Stimulated activated CD8-positive, alpha-beta memory T cell treated with anti-CD3 and anti-CD28 coated beads, Interleukin-15, amount 100 ng/mL, for 48 hours (primary cell): ENCODE data around the gene ZNF800.

ENCODE experiments used
- DNase-seq, 2 donors: peaks; one replicate each; pipeline ENCODE4 v3.0.0-alpha.2; 2020; ENCODE audit warnings: low read depth in 2 of 2

ZNF800 gene

GRCh38 chr7:127390817-127391590 lies 1.5 kb downstream of the ZNF800 start:
- no peak for DNase-seq

DNA sequence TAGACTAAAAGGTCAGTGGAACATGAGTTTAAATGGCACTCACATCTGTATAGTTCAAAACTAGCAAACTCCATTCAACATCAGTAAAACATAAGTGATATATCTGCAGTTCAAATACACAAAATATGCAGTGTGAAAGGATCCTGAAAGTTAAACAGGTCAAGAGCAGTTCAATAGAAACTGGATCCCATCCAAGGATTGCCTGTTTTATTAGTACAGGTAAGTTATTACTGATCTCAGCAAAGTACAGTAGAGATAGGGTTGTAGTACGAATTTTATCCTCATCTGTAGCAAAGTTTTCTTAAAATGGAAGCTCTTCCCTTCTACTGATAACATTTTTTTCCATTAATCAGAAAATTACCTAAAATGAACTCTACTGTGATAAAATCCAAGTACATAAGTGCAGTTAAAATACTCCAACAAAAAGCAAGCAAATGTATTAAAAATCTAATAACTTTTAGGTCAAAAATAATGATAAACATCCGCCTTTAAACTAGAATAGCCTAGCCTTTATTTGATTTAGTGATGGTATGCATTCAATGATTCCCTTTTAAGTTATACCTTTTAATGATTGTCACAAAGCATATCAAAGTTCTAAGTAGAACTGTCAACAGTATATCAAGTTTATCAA lies 2.2 kb downstream of the ZNF800 start:
- DNase-seq = no peak

GRCh38 chr7:127389321-127389720 lies 3.2 kb downstream of the ZNF800 start:
- DNase-seq = no peak

DNA sequence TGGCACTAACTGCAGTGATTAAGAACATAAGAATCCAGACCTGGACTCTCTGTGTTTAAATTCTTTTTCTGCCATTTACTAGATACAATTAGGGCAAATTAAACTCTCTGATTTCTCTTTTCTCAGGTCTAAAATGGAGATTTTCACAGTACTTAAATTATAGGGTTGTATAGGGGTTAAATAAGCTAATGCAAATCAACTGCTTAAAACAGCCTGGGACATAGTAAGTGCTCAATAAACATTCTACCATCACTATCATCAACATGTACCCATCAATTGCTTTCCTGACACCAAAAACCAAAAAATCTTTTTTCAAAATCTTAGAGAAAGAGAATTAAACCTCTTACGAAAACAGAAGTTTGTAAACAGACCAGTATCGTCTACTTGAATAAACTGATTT lies 4.5 kb downstream of the ZNF800 start:
- no peak for DNase-seq

GRCh38 chr7:127383123-127383835 lies 9.2 kb downstream of the ZNF800 start:
- DNase-seq = no peak

DNA sequence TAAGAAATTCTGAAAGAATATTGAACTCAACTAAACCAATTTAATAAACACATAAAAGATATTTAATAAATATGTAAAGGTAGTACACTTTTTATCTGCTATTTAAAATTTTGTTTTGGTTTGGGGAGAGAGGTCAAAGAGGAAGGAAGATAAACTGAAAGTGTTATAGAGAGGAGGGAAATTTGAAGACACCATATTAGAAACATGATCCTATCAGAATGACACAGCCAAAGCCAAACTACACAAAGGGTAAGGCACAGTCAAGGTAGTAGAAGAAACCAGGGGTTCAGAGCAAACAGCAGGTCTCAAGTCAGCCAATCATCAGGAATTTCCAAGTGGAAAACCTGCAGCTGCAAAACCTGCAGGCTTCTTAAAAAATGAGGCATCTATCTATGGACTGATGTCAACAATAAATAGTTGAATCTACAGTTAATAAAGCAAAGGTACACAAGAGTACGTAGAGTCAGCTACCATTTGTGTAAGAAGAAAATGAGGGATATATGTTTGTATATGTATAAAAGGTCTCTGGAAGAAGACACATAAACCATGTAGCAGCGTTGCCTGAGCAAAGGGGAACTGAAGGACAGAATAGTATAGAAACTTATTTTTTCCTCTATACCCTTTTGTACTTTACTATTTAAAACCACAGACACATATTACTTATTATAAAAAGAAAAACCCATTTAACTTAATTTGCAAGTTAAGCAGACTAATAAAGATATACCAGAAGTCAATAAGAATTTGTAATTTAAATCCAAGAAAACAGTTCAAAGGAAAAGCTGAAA lies 10.0 kb downstream of the ZNF800 start:
- no peak for DNase-seq

DNA sequence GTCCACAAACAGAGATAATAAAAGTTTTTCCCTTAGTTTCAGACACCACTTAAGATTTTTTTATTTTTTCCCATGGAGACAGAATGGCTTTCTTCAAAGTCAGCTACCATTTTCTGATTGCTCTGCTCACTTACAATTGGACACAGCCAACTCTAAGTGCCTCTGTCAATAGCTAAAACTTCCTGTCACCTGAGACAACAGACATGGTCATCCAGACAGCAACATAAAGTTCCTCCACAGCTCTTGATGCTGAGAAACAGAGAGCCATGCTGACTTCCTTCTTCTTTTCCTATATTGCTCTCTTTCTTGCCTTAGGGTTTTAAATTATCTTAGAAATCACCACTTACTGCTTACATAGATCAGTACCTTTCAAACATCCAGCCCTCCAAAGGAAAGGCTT lies 12.0 kb downstream of the ZNF800 start:
- DNase-seq = no peak

- no peak for DNase-seq
Measured at GRCh38 chr7:127379642-127380041, 12.9 kb downstream of the ZNF800 start.

DNA sequence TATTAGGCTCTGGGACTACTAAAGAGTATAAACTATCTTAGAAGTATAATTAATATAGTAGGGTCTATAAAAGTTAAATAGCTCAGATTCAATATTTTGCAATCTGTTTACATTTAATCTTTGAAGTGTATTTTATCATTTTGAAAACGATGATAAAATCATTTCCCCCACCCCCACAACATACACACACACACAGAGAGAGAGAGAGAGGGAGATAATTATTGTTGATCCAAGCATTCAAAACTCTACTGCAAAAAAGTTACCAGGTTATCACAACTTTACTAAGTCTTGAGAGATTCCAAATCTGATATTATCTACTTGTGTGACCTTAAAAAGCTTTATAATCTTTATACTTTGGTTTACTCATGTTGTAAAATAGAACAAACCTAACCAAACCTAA lies 14.0 kb downstream of the ZNF800 start:
- DNase-seq = no peak

DNA sequence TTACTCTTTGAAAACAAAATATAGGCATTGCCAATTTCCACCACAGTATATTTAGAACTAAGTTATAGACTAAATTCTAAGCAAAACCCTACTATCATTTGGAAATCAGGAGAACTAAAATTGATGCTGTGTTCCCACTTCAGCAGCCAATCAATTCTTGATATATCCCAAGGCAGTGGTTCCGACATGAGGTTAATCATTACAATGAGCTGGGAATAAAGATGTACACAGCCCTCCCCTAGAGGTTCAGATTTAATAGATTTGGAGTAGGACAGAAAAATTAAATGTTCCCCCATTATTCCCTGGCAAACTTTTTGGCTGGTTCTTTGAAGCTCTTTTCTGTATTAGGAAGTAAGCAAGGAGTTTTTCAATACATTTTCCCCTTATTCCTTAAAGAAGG lies 15.1 kb downstream of the ZNF800 start:
- no peak for DNase-seq

- no peak for DNase-seq
Measured at GRCh38 chr7:127375631-127376030, 16.9 kb downstream of the ZNF800 start.

- no peak for DNase-seq
Measured at GRCh38 chr7:127367679-127368078, 24.8 kb downstream of the ZNF800 start.

GRCh38 chr7:127366680-127367079 lies 25.8 kb downstream of the ZNF800 start:
- no peak for DNase-seq

GRCh38 chr7:127365957-127366315 lies 26.6 kb downstream of the ZNF800 start:
- no peak for DNase-seq

DNA sequence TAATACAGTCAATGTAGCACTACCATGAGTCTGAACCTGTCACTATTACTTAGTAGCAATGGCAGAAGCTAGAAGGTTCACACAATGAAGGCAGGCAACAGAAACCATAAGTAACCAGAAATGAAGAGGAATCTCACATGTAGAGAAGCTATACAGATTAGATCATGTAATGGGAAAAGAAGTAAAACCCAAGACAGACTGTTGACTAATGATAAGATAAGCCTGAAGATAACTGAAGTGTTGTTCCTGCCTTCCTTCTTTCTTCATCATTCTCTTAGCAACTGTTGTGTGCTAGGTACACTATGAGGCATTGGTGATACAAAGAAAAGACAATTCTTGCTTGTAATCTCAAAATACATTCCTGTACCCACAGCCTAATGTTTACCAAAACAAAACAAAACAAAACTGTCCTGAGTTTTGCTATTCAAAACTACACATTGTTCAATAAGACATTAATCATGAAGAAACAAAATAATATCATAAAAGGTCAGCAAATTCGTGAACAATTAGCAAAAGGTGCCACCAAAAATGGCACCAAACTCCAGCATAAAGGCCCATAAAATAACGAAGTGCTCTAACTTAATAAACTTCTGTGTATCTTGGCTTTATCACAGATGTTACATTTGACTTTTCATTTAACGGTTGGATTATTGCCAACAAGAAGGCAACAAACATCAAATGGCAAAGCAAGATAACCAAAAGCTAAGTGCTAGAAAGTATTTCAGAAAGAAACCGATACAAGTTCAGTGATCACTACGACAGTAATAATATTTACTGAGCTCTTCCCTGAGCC lies 27.1 kb downstream of the ZNF800 start:
- no peak for DNase-seq

- DNase-seq = no peak
Measured at GRCh38 chr7:127362364-127363027, 30.0 kb downstream of the ZNF800 start.

DNA sequence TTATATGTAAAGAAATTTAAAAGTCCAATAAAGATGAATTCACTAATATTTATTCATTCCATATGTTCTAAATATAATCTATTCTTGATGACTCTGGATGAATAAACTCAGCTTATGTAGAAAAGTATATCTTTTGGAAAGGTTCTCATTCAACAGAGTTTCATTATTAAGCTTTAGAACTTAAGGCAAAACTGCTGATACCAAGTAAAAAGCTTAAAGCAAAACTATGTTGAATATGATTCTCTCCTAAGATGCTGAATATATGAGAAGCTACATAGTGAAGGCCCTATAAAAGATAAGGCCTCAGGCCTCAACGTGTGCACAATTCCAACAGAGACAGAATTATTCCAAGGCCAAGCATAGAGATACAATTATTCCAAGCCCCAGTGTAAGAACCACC lies 30.8 kb downstream of the ZNF800 start:
- DNase-seq = no peak

DNA sequence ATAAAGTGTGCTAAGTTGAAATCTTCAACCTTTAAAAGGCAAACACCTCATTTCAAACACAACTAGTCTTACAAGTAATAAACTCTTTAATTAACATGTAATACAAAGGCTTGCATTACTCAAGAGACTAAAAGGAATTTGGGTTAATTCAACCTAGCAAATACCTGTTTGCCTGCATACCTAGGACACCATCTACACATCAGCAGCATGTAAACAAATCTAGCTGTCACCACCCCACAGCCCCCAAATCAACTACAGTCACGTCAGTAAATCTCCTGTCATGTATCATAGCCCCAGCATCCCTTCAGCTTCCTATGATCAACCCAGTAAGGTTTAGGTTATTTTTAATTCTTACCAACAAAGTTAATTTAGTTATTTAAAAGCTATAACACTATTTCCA lies 33.5 kb downstream of the ZNF800 start:
- DNase-seq = no peak

GRCh38 chr7:127353897-127354296 lies 38.6 kb downstream of the ZNF800 start:
- no peak for DNase-seq

DNA sequence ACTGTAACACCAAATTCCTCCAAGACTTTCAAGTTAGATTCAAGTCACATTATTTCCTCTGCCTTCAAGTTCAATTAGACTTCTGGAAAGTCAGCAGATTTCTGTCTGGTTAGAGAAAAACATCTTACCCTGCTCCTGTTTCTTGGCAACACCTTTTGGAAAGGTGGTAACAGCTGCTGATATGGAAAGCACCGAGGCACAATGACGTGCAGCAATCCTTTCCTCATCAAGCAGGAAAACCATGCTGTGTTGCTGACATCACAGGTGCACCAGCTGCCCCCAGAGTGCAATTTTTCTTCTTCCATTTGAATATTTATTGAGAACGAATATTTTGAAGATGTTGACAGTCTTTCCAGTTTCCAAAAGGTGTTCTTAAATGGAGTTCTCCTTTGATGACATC lies 41.9 kb downstream of the ZNF800 start:
- DNase-seq = no peak

DNA sequence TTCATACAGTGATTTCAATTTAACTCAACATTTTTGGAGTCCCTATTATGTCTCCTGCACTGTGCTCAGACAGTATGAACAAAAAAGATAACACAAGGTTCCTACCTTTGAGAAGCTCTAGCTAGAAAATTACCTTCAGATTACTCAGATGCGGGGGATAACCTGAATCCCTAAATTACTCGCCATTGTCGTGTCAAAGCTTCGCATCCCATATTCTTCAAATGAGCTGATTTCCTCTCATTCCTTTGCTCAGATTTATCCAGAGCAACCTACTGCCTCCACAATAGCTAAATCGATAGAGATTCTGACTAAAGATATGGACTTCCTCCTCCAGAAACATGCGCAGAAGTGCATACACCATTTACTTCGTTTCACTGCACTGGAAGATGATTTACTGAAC lies 42.6 kb downstream of the ZNF800 start:
- DNase-seq = no peak
